ENCODE measurements around the gene KREMEN1.

The KREMEN1 gene

DNA sequence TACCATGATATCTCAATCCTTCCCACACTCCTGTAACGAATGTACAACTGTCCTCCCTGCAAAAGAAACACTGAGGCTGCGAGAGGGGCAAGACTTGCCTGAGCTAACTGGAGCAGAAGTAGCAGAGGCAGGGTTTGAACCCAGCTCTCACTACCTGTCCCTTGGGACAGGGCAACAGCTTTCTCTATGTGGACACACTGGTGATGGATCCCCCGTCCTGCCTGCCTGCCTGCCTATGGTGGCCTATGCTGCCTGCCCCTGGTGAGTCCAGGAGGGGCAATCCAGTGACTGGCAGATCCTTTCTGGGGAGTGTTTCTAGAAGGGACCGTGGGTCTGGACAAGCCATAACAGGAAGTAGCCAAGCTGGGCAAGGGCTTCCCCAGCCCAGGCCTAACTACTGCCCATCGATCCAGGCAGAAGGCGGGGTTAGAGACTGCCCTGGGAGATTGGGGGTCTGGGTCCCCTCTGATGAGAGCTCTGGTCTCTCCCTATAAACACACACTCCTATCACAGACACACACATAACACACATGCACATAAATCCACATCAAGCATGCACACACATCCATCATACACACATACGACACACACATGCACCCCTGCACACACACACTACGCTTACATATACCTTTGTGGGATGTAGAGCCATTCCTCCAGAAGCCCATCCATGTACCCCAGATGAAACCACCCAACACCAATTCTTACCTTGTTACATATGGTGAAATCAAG is 131.8 kb downstream of the KREMEN1 start:
- peak; percentile 65 for DNase-seq (ENCODE audit: low read depth)
- H3K4me3 ChIP-seq (ENCODE audit: low read depth, low read length): peak overlapping the region; percentile 72
- TF ChIP-seq POLR2A (IDR thresholded peaks at IDR 0.05; ENCODE audit: extremely low read depth, insufficient read length): no peak
- no peak for TF ChIP-seq MYC (IDR thresholded peaks at IDR 0.05; ENCODE audit: low read depth, low read length)
- TF ChIP-seq, protein P1, sequence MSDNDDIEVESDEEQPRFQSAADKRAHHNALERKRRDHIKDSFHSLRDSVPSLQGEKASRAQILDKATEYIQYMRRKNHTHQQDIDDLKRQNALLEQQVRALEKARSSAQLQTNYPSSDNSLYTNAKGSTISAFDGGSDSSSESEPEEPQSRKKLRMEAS (IDR thresholded peaks at IDR 0.05; ENCODE audit: low read depth, low read length): no peak
- TF ChIP-seq, protein P2, sequence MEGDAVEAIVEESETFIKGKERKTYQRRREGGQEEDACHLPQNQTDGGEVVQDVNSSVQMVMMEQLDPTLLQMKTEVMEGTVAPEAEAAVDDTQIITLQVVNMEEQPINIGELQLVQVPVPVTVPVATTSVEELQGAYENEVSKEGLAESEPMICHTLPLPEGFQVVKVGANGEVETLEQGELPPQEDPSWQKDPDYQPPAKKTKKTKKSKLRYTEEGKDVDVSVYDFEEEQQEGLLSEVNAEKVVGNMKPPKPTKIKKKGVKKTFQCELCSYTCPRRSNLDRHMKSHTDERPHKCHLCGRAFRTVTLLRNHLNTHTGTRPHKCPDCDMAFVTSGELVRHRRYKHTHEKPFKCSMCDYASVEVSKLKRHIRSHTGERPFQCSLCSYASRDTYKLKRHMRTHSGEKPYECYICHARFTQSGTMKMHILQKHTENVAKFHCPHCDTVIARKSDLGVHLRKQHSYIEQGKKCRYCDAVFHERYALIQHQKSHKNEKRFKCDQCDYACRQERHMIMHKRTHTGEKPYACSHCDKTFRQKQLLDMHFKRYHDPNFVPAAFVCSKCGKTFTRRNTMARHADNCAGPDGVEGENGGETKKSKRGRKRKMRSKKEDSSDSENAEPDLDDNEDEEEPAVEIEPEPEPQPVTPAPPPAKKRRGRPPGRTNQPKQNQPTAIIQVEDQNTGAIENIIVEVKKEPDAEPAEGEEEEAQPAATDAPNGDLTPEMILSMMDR (IDR thresholded peaks at IDR 0.05; ENCODE audit: low read depth, low read length): no peak

- peak overlapping the region; percentile 72 for H3K4me3 ChIP-seq (ENCODE audit: low read depth, low read length)
- DNase-seq (ENCODE audit: low read depth): no peak
- TF ChIP-seq POLR2A (IDR thresholded peaks at IDR 0.05; ENCODE audit: extremely low read depth, insufficient read length) (no peak), MYC (IDR thresholded peaks at IDR 0.05; ENCODE audit: low read depth, low read length) (no peak)
- TF ChIP-seq, protein P2 (IDR thresholded peaks at IDR 0.05; ENCODE audit: low read depth, low read length): no peak
- TF ChIP-seq, protein P1 (IDR thresholded peaks at IDR 0.05; ENCODE audit: low read depth, low read length): no peak
Measured at GRCh38 chr22:29205252-29205593, 132.4 kb downstream of the KREMEN1 start.

GRCh38 chr22:29205594-29206371 is 132.9 kb downstream of the KREMEN1 start, which contains the start of gene EMID1:
Gene EMID1, plus strand, starts transcription at chr22:29205896. Its CDS starts 143 bp downstream, at chr22:29206039.
- H3K4me3 ChIP-seq (ENCODE audit: low read depth, low read length): peak within 1 kb of the TSS; percentile 81
- TF ChIP-seq, protein P2 (IDR thresholded peaks at IDR 0.05; ENCODE audit: low read depth, low read length): peak; percentile 13
- TF ChIP-seq MYC (IDR thresholded peaks at IDR 0.05; ENCODE audit: low read depth, low read length): no peak
- peak; percentile 34 for TF ChIP-seq POLR2A (IDR thresholded peaks at IDR 0.05; ENCODE audit: extremely low read depth, insufficient read length)
- DNase-seq (ENCODE audit: low read depth): peak; percentile 69

DNA sequence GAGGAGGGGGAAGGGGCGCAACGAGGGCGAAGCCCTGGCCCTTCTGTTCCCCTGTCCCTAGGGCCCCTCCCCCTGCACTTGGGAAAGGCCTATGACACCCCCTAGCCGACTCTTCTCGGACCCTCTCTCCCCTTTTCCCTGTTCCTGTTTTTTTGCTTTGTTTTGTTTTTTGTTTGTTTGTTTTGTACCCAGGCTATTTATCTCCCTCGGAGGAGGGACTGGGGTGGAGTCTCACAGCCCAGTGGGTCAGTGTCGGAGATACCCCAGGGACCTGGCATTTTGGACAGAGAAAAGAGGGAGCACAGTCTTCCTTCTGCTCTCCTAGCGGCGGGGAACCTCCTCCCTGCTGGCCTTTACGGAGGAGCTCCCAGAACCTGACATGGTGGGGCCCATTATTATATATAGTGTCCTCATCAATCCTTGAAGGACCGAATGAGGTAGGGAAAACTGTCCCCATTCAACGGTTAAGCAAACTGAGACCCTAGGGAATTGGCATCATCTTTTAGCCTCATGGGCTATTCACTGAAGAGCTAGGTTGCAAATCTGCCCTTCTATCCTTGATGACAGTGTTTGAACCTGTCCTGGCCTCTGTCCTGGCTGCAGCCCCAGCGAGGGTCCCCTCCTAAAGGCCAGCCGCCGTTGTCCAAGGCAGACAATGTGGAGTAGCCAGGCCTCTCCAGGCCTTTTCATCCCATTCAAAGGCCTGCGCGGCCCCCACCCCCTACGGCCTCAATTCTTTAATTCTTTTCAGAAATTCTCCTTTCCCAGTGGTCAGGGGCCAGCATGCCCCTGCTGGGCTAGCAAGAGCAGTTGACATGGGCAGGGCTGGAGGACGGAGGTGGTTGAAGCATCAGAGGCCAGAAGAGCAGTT is 133.8 kb downstream of the KREMEN1 start:
- TF ChIP-seq POLR2A (IDR thresholded peaks at IDR 0.05; ENCODE audit: extremely low read depth, insufficient read length) (no peak), MYC (IDR thresholded peaks at IDR 0.05; ENCODE audit: low read depth, low read length) (no peak)
- TF ChIP-seq, protein P1 (IDR thresholded peaks at IDR 0.05; ENCODE audit: low read depth, low read length): no peak
- TF ChIP-seq, protein P2 (IDR thresholded peaks at IDR 0.05; ENCODE audit: low read depth, low read length): no peak
- H3K4me3 ChIP-seq (ENCODE audit: low read depth, low read length): peak overlapping the region; percentile 81
- DNase-seq (ENCODE audit: low read depth): no peak

DNA sequence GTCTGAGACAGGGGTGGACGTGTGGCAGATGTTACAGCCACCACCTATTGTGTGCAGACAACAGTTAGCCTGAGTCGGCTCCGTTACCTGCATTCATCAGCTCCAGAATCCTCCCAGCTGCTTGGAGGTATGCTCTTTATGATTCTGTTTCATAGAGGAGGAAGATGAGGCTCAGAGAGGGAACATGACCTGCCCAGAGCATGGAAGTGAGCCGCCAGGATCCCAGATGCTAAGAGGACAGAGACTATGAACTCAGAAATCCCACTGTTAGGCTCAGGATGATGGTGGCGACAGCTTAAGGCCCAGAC is 134.4 kb downstream of the KREMEN1 start:
- DNase-seq (ENCODE audit: low read depth): no peak
- H3K4me3 ChIP-seq (ENCODE audit: low read depth, low read length): peak overlapping the region; percentile 81
- TF ChIP-seq, protein P1 (IDR thresholded peaks at IDR 0.05; ENCODE audit: low read depth, low read length): no peak

Data from NB4 (cell line).